HepG2 (cell line): ENCODE results near the gene CLPSL2.

ENCODE experiments used
- ATM ChIP-seq: fragments of 450-650 bp; IDR thresholded peaks from 2 replicates; pipeline ENCODE4 v1.7.1; 2017; ENCODE audit warnings: mild to moderate bottlenecking, borderline replicate concordance
- CREB1 ChIP-seq, 2 experiments: fragments of 450-650 bp in 1 of 2; IDR thresholded peaks; 2 replicates each; pipeline ENCODE4 v1.6.1; 2016 to 2017; ENCODE audit warnings: control low read depth in 1 of 2, mild to moderate bottlenecking in 1 of 2, missing compliant biosample characterization in 1 of 2, missing genetic modification characterization in 1 of 2
- FOXM1 ChIP-seq: sonication (generic); formaldehyde crosslinking; IDR thresholded peaks from 2 replicates; pipeline ENCODE4 v1.5.0; 2020; ENCODE audit warnings: missing genetic modification reagents
- MAZ ChIP-seq, 2 experiments: sonication (generic) in 1 of 2; formaldehyde crosslinking in 1 of 2; IDR thresholded peaks; 2 replicates each; pipeline versions ENCODE4 v1.5.0 to v1.6.1; 2012 to 2020; ENCODE audit warnings: low read depth in 2 of 2, mild to moderate bottlenecking in 2 of 2, borderline replicate concordance in 1 of 2, improper control_type of control experiment in 1 of 2, low read length in 1 of 2, missing genetic modification reagents in 1 of 2, moderate library complexity in 1 of 2
- PCBP2 ChIP-seq: fragments of 200-400 bp; formaldehyde crosslinking; optimal IDR thresholded peaks from 2 replicates; pipeline ENCODE3; 2018; ENCODE audit warnings: low read length, low read depth; ENCODE audit not compliant: poor library complexity, severe bottlenecking
- RBFOX2 ChIP-seq: fragments of 200-400 bp; formaldehyde crosslinking; IDR thresholded peaks from 2 replicates; pipeline ENCODE4 v1.6.1; 2017; ENCODE audit warnings: low read depth, mild to moderate bottlenecking, low read length
- SP1 ChIP-seq, 2 experiments: fragments of 450-650 bp in 1 of 2; sonication (generic) in 1 of 2; formaldehyde crosslinking in 1 of 2; IDR thresholded peaks; 2 replicates each; pipeline versions ENCODE4 v1.4.0 to v1.6.1; 2016 to 2020; ENCODE audit warnings: missing genetic modification reagents in 1 of 2
- TAF1 ChIP-seq: sonication (generic); formaldehyde crosslinking; IDR thresholded peaks from 2 replicates; pipeline ENCODE4 v1.4.0; 2020; ENCODE audit warnings: missing genetic modification reagents
- ZNF460 ChIP-seq: sonication (generic); formaldehyde crosslinking; IDR thresholded peaks from 2 replicates; pipeline ENCODE4 v1.5.1; 2020; ENCODE audit warnings: missing genetic modification reagents, mild to moderate bottlenecking, borderline replicate concordance
- ZNF792 ChIP-seq: IDR thresholded peaks from 2 replicates; pipeline ENCODE4 v1.6.1; 2016
- TF ChIP-seq, protein P1 (sequence below): sonication (generic); formaldehyde crosslinking; IDR thresholded peaks from 2 replicates; pipeline ENCODE4 v1.4.0; 2020; ENCODE audit warnings: missing genetic modification reagents
- TF ChIP-seq, protein P2 (sequence below): sonication (generic); formaldehyde crosslinking; IDR thresholded peaks from 2 replicates; pipeline ENCODE4 v1.5.0; 2020; ENCODE audit warnings: missing genetic modification reagents
- TF ChIP-seq, protein P3 (sequence below): sonication (generic); formaldehyde crosslinking; IDR thresholded peaks from 2 replicates; pipeline ENCODE4 v1.5.0; 2020; ENCODE audit warnings: mild to moderate bottlenecking, missing genetic modification reagents, moderate library complexity
- TF ChIP-seq, protein P4 (sequence below): sonication (generic); formaldehyde crosslinking; IDR thresholded peaks from 2 replicates; pipeline ENCODE4 v1.4.0; 2020; ENCODE audit warnings: missing genetic modification reagents, low read depth, mild to moderate bottlenecking, borderline replicate concordance

DNA sequence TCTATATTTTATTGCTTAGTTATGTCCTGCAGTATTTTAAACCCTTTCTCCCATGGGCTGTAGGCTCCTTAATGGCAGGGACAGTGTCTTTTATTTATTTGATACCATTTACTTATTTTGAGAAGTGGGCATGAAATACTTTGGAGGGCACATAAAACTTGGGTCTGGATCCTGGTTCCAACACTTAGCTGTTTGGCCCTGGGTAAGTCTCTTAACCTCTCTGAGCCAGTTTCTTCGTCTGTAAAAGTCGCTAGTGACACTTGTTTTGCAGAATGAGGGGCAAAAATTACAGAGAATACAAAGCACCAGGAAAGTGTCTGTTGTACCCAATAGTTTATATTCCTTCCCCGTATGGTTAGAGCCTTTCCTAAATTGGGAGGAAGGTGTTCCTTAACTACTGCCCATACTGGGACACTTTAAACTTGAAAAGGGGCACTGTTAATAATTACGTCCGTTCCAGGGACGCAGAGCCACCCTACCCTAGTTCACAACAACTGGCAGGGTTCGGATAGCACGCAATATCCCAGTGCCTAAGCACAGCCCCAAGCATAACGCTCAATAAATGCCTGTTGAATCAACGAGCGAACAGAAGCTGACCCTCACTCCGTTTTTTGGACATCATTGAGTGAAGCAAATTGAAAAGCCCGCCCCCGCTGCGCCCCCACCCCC lies 45.5 kb upstream of the CLPSL2 start:
- TF ChIP-seq, protein P1, sequence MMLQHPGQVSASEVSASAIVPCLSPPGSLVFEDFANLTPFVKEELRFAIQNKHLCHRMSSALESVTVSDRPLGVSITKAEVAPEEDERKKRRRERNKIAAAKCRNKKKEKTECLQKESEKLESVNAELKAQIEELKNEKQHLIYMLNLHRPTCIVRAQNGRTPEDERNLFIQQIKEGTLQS (CRISPR knock-in tag): no peak
- TF ChIP-seq TAF1 (CRISPR knock-in tag) (no peak), CREB1 (IDR thresholded peaks at IDR 0.05) (no peak), CREB1 (CRISPR knock-in tag; IDR thresholded peaks at IDR 0.05) (no peak), MAZ (IDR thresholded peaks at IDR 0.05; ENCODE audit: borderline replicate concordance, low read depth, low read length) (no peak), MAZ (CRISPR knock-in tag; IDR thresholded peaks at IDR 0.05; ENCODE audit: low read depth) (no peak), PCBP2 (no peak), FOXM1 (no peak), ZNF792 (CRISPR knock-in tag) (no peak), RBFOX2 (no peak), ZNF460 (CRISPR knock-in tag) (no peak), ATM (no peak), SP1 (IDR thresholded peaks at IDR 0.05) (no peak), SP1 (CRISPR knock-in tag; IDR thresholded peaks at IDR 0.05) (no peak)
- TF ChIP-seq, protein P2, sequence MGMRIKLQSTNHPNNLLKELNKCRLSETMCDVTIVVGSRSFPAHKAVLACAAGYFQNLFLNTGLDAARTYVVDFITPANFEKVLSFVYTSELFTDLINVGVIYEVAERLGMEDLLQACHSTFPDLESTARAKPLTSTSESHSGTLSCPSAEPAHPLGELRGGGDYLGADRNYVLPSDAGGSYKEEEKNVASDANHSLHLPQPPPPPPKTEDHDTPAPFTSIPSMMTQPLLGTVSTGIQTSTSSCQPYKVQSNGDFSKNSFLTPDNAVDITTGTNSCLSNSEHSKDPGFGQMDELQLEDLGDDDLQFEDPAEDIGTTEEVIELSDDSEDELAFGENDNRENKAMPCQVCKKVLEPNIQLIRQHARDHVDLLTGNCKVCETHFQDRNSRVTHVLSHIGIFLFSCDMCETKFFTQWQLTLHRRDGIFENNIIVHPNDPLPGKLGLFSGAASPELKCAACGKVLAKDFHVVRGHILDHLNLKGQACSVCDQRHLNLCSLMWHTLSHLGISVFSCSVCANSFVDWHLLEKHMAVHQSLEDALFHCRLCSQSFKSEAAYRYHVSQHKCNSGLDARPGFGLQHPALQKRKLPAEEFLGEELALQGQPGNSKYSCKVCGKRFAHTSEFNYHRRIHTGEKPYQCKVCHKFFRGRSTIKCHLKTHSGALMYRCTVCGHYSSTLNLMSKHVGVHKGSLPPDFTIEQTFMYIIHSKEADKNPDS (CRISPR knock-in tag): no peak
- TF ChIP-seq, protein P3, sequence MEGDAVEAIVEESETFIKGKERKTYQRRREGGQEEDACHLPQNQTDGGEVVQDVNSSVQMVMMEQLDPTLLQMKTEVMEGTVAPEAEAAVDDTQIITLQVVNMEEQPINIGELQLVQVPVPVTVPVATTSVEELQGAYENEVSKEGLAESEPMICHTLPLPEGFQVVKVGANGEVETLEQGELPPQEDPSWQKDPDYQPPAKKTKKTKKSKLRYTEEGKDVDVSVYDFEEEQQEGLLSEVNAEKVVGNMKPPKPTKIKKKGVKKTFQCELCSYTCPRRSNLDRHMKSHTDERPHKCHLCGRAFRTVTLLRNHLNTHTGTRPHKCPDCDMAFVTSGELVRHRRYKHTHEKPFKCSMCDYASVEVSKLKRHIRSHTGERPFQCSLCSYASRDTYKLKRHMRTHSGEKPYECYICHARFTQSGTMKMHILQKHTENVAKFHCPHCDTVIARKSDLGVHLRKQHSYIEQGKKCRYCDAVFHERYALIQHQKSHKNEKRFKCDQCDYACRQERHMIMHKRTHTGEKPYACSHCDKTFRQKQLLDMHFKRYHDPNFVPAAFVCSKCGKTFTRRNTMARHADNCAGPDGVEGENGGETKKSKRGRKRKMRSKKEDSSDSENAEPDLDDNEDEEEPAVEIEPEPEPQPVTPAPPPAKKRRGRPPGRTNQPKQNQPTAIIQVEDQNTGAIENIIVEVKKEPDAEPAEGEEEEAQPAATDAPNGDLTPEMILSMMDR (CRISPR knock-in tag): no peak
- TF ChIP-seq, protein P4, sequence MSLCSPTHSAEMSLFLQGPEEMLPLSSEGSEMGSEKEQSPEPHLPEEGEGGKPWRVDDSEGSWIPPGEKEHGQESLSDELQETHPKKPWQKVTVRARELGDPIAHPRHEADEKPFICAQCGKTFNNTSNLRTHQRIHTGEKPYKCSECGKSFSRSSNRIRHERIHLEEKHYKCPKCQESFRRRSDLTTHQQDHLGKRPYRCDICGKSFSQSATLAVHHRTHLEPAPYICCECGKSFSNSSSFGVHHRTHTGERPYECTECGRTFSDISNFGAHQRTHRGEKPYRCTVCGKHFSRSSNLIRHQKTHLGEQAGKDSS (CRISPR knock-in tag): no peak
